Colonic mucosa (tissue), 4 donors: Measurements from ENCODE around the gene KDM4B. TPM values are rescaled to one million over a fixed set of nuclear protein-coding genes. Genes with fewer than 3 reads are reported as not detected.

Experiments
- DNase-seq: peaks from one replicate; pipeline ENCODE4 v3.0.0-alpha.2; 2020
- H3K27ac ChIP-seq: fragments of 200-600 bp; one replicate; pipeline ENCODE4 v1.8.0; 2021
- H3K27me3 ChIP-seq: fragments of 200-600 bp; one replicate; pipeline ENCODE4 v1.8.0; 2021
- H3K36me3 ChIP-seq: fragments of 200-600 bp; one replicate; pipeline ENCODE4 v1.8.0; 2021
- H3K4me1 ChIP-seq: fragments of 200-600 bp; one replicate; pipeline ENCODE4 v1.8.0; 2021; ENCODE audit warnings: mild to moderate bottlenecking
- H3K4me3 ChIP-seq: fragments of 200-600 bp; one replicate; pipeline ENCODE4 v1.8.0; 2021
- H3K9ac ChIP-seq, 2 donors: one replicate each; pipeline ENCODE4 v1.7.0; 2013; ENCODE audit warnings: control low read depth in 2 of 2, low read depth in 2 of 2, low read length in 2 of 2
- H3K9me3 ChIP-seq: fragments of 200-600 bp; one replicate; pipeline ENCODE4 v1.8.0; 2021
- intact Hi-C: fragments of 100-400 bp; cut with DNase I; formaldehyde crosslinking; loops from one replicate; pipeline ENCODE4 v1.14.1; 2022
- total RNA-seq, 2 donors: library from RNA; stranded (reverse); fragmentation: NEBNext Ultra II Directional in 1 of 2; extraction: Animal tissue kit (Norgen Biotek cat#: 25700) in 1 of 2; gene quantifications; one replicate each; pipeline ENCODE4 v1.2.1, GENCODE V29; 2021
- TF ChIP-seq, protein P1 (sequence below): fragments of 200-600 bp; IDR thresholded peaks from one replicate; pipeline ENCODE4 v1.8.0; 2022; ENCODE audit warnings: antibody characterized with exemption, mild to moderate bottlenecking
- donor health status: healthy.
- donor health status: DM: no; HTN: no; CAD: no.
- donor health status: DM: no; HTN: no; CAD: no.

The KDM4B gene
- total RNA-seq, 2 donors from 2014 or later: 35.2 to 52.9 TPM

DNA sequence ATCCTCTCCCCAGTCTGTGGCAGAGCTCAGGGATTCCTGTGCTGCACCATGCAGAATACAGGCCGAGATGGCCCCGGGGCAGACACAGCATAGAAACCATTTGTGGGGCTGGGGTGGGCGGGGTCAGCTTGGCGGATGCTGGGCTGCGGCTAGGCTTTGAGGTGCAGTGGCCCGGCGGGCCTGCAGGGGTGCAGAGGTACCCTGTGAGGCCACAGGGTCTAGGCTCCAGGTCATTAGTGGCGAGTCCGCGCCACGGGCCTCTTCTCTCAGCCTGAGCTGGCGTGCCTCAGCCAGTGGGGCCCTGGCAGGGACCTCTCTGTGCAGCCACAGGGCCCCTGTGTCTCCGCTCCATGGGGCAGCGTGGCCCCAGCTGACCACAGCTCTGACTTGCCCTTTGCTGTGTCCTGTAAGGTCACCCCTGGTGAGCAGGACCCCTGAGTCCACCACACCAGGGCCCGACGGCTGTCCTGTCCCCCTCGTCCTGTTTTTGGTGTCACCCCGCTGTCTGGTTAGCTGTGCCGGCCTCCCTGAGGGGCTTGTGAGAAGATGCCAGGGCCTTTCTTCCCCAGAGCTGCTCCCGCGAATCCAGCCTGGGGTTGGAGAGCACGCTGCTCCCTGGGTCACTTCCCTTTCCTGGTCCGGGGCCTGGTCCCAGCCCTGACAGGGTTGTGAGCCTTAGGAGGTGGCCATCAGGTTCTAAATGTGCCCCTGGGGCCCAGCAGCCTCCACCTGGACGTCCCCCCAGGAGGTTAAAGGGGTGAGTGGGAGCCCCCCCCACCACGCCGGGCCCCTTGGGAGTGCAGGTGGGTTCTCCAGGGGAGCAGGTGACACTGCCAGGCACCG, 12.1 kb downstream of the KDM4B start:
- TF ChIP-seq, protein P1, sequence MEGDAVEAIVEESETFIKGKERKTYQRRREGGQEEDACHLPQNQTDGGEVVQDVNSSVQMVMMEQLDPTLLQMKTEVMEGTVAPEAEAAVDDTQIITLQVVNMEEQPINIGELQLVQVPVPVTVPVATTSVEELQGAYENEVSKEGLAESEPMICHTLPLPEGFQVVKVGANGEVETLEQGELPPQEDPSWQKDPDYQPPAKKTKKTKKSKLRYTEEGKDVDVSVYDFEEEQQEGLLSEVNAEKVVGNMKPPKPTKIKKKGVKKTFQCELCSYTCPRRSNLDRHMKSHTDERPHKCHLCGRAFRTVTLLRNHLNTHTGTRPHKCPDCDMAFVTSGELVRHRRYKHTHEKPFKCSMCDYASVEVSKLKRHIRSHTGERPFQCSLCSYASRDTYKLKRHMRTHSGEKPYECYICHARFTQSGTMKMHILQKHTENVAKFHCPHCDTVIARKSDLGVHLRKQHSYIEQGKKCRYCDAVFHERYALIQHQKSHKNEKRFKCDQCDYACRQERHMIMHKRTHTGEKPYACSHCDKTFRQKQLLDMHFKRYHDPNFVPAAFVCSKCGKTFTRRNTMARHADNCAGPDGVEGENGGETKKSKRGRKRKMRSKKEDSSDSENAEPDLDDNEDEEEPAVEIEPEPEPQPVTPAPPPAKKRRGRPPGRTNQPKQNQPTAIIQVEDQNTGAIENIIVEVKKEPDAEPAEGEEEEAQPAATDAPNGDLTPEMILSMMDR: no peak
- Histone ChIP-seq H3K27ac (no peak overlapping the region), H3K4me1 (no peaks in the 10 kb centered on the region), H3K27me3 (no peaks in the 10 kb centered on the region), H3K4me3 (no peak overlapping the region), H3K36me3 (no peaks in the 10 kb centered on the region), H3K9ac (no peak overlapping the region), H3K9me3 (no peaks in the 10 kb centered on the region)
- no peak for DNase-seq
- intact Hi-C loops: no loop called here

DNA sequence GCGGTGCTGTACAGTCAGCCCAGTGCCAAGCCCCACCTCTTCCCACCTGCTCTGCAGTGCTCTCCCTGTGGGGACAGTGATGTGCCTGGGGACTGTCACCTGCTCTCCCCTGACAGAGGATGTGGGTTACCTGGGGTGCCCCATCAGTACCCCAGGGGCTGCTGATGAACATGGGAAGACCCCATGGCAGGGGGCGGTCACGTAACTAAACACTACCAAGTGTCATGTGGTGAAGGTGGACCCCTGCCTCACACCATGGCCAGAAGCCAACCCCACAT, 12.7 kb downstream of the KDM4B start:
- no peaks in the 10 kb centered on the region for H3K9me3 ChIP-seq
- DNase-seq: no peak
- intact Hi-C loops: no loop called here
- no peak overlapping the region for H3K9ac ChIP-seq
- no peak overlapping the region for H3K4me3 ChIP-seq
- H3K36me3 ChIP-seq: no peaks in the 10 kb centered on the region
- TF ChIP-seq, protein P1: no peak
- H3K27ac ChIP-seq: no peak overlapping the region
- no peaks in the 10 kb centered on the region for H3K4me1 ChIP-seq
- H3K27me3 ChIP-seq: no peaks in the 10 kb centered on the region

DNA sequence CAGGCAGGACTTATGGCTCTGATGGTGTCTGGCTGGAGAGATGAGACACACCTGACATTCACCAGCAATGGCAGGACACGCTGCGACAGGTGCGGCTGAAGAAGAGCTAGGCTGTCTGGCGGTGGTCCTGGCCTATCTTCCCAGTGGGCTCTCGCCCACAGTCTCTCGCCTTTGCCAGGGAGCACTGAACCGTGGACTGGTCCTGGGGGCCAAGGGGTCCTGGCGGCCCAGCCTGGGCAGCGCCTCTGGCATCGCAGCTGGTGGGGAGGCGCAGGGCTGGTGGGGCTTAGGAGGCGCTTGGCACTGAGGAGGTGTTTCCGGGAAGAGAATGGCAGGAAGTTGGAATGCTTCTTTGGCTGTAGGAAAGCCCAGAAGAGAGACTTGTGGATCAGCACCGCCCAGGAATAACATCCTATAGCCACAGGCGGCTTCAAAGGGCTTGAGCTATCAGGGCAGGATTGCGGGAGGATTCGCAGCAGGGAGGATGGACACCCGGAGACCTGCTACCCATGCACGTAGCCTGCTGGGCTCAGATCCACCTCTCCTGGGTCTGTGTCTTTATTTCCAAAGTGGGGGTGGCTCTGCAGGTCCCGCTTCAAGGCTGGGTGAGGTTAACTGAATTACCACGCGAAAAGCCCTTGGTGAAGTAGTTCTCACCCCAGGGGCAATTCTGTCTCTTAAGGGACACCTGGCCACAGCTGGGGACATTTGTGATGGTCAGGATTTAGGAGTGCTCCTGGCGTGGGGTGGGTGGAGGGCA, 14.6 kb downstream of the KDM4B start:
- H3K4me1 ChIP-seq: no peaks in the 10 kb centered on the region

DNA sequence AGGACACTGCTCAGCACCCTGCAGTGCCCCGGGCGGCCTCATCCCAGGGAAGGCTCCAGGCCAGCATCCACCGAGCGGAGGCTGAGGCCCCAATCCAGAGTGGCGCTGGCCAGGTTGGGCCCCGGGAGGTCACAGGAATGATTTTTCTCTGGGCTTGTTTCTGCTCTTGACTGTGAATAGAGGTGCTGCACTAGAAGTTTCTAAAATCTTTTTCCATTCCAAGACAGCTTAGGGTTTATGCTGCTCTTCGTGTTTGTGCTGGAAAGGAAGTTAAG, 15.1 kb downstream of the KDM4B start:
- Histone ChIP-seq H3K9ac (no peak overlapping the region), H3K9me3 (no peaks in the 10 kb centered on the region), H3K36me3 (no peaks in the 10 kb centered on the region), H3K27ac (no peak overlapping the region), H3K27me3 (no peaks in the 10 kb centered on the region), H3K4me1 (no peaks in the 10 kb centered on the region), H3K4me3 (no peak overlapping the region)
- TF ChIP-seq, protein P1: no peak
- intact Hi-C loops: no loop called here
- DNase-seq: no peak

More for the DNA sequence above, 14.6 kb downstream of the KDM4B start:
- intact Hi-C loops: no loop called here
- H3K27me3 ChIP-seq: no peaks in the 10 kb centered on the region
- no peak overlapping the region for H3K9ac ChIP-seq
- H3K9me3 ChIP-seq: no peaks in the 10 kb centered on the region
- H3K4me3 ChIP-seq: no peak overlapping the region
- TF ChIP-seq, protein P1: no peak
- no peak overlapping the region for H3K27ac ChIP-seq
- no peaks in the 10 kb centered on the region for H3K36me3 ChIP-seq
- no peak for DNase-seq

DNA sequence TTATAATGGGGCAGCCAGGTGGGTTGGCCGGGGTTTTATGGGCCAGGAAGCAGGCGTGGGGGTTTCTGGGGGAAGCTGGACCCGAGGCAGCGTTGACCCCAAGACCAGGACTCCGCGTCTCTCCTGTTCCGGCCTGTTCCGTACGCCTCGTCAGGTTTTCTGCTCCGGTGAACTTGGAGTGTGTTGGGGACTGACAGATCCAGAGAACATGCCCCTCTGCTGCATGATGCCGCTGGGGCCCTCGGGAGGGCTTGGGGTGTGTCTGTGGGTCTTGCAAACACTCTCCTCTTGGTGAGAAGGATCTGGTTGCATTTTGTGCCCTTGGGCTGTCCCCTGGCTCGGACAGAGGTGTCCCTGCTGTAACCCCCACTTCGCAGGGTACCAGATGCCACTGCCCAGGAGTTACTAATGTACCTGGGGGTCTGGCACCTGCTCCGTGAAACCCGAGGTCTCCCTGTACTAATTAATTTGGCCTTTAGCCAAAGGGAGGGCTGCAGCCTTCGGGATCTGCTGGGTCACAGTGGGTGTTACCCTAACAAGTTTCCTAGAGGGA, 15.6 kb downstream of the KDM4B start:
- no peak for DNase-seq
- TF ChIP-seq, protein P1: no peak
- intact Hi-C loops: no loop called here
- no peak overlapping the region for H3K27ac ChIP-seq
- no peak overlapping the region for H3K4me3 ChIP-seq
- no peaks in the 10 kb centered on the region for H3K4me1 ChIP-seq
- H3K9ac ChIP-seq: no peak overlapping the region
- H3K27me3 ChIP-seq: no peaks in the 10 kb centered on the region
- H3K9me3 ChIP-seq: no peaks in the 10 kb centered on the region
- H3K36me3 ChIP-seq: no peaks in the 10 kb centered on the region
